ENCODE measurements around the gene CD2. TPM values are rescaled to one million over a fixed set of nuclear protein-coding genes. Genes with fewer than 3 reads are reported as not detected.

CD2 gene
- total RNA-seq, 4 donors from 2014 or later: 9.6 to 36.3 (median 20.9) TPM

DNA sequence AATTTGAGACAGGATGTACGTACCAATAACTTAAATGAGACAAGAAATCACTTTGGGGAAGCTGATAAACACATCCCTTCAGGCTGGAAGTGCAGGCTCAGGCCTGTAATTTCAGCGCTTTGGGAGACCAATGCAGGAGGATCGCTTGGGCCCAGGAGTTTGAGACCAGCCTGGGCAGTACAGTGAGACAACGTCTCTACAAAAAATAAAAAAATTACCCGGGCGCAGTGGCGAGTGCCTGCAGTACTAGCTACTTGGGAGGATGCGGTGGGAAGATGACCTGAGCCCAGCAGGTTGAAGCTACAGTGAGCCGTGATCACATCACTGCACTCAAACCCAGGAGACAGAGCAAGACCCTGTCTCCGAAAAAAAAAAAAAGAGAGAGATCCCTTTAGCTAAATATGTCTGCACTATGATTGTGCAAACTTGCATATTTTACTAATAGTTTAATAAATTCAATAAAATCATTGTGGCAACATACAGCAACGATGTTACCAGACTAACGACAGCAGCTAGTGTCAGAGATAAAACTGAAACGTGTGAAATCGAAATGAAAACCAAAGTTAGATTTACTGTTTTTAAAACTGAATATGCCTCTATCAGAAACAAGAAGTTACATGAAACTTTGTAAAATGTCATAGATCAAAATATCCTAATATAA lies 54.7 kb downstream of the CD2 start:
- Histone ChIP-seq H3K9me3 (peaks cover 0 to 4% (median 0%) of the 10 kb centered on the region in 4 donors), H3K27ac (peak overlapping the region; percentile 62 to 74 (median 68)), H3K36me3 (no peaks in the 10 kb centered on the region), H3K4me1 (no peaks in the 10 kb centered on the region), H3K4me3 (no peak overlapping the region), H3K27me3 (no peaks in the 10 kb centered on the region)
- TF ChIP-seq, protein P1, sequence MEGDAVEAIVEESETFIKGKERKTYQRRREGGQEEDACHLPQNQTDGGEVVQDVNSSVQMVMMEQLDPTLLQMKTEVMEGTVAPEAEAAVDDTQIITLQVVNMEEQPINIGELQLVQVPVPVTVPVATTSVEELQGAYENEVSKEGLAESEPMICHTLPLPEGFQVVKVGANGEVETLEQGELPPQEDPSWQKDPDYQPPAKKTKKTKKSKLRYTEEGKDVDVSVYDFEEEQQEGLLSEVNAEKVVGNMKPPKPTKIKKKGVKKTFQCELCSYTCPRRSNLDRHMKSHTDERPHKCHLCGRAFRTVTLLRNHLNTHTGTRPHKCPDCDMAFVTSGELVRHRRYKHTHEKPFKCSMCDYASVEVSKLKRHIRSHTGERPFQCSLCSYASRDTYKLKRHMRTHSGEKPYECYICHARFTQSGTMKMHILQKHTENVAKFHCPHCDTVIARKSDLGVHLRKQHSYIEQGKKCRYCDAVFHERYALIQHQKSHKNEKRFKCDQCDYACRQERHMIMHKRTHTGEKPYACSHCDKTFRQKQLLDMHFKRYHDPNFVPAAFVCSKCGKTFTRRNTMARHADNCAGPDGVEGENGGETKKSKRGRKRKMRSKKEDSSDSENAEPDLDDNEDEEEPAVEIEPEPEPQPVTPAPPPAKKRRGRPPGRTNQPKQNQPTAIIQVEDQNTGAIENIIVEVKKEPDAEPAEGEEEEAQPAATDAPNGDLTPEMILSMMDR (IDR thresholded peaks at IDR 0.05): no peak
- TF ChIP-seq POLR2A (IDR thresholded peaks at IDR 0.05): no peak
- peak in 1 of 3 donors; percentile 58 for DNase-seq

DNA sequence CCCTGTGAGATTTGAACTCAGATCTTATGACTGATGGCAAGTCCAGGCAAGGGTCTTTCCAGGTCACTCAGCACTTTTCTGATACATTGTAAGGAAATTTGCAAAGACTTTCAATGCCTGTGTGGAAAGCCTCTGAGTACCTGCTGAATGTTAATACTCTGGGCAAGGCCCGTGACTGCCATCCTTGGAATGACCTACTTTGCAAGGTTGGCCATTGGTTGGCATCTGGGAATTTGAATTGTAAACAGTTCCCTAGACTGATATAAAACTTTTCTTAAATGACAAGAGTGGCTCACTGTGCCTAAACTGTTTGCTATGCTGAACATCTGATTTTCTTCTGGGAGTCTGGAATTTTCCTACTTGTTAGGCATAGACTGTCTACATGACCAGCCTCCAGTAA lies 57.1 kb downstream of the CD2 start:
- Histone ChIP-seq H3K9me3 (peaks cover 0 to 4% (median 0%) of the 10 kb centered on the region in 4 donors), H3K4me1 (no peaks in the 10 kb centered on the region), H3K27me3 (no peaks in the 10 kb centered on the region), H3K27ac (peak overlapping the region in 1 of 4 donors; percentile 27), H3K36me3 (no peaks in the 10 kb centered on the region), H3K4me3 (no peak overlapping the region)
- TF ChIP-seq, protein P1 (IDR thresholded peaks at IDR 0.05): no peak
- TF ChIP-seq POLR2A (IDR thresholded peaks at IDR 0.05): no peak
- DNase-seq: no peak

DNA sequence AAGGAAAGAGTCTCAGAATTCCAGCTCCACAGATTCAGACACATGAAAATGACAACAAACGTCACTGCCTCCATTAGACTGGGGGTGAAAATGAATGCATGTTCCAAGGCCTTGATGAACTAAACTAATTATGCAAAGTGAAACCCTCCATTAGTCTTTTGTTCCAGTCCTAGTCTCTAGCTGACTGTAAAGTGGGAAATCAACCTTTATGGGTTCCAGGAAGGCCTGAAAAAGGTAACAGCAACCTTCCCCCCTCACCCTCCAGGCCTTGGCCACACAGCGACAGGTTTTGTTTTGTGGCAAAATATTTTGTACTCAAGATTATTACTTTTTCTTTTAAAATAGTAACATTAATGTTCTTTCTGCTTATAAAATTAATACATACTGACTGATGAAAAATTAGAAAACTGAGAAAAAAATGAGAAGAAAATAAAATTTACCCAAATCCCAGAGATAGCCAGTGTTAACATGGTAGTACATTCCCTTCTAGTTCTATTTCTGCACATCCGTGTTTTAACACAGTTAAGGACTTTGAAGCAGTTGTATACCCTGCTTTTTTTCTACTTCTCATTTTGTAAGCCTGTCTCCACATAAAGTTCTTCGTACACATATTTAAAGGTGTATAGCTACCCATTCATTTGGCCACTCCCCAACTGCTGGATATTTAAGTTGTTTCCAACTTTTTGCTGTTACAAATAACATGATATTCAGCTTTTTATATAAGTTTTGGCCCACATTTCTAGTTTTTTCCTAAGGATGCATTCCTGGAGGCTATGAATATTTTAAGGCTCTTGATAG lies 60.9 kb downstream of the CD2 start:
- Histone ChIP-seq H3K36me3 (no peaks in the 10 kb centered on the region), H3K27ac (no peak overlapping the region), H3K9me3 (peaks cover 0 to 4% (median 0%) of the 10 kb centered on the region in 4 donors), H3K4me3 (no peak overlapping the region), H3K4me1 (no peaks in the 10 kb centered on the region), H3K27me3 (no peaks in the 10 kb centered on the region)
- no peak for TF ChIP-seq POLR2A (IDR thresholded peaks at IDR 0.05)
- TF ChIP-seq, protein P1 (IDR thresholded peaks at IDR 0.05): no peak
- no peak for DNase-seq

DNA sequence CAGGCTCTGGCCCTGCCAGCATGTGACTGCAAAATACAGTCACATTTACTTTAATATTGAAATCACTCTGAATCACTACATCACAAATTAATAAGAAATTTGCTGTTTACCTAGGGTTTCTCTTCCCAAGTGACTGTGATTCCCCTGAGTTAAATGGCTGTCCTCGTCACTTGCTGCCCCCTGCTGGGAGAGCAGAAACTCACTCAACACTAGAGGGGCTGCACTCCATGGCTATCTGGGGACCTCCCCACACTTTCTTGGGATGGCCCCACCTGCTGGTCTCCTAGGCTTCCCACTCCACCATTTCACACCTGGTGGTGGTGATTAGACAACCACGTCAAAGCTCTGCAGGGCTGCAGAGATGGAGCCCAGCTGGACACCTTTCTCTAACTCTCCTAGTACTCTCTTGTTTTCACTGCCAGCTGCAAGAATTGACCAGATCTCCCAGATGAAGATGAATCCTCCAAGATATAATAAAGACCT lies 63.4 kb downstream of the CD2 start:
- Histone ChIP-seq H3K36me3 (no peaks in the 10 kb centered on the region), H3K9me3 (peaks cover 0 to 2% (median 0%) of the 10 kb centered on the region in 4 donors), H3K27ac (no peak overlapping the region), H3K27me3 (no peaks in the 10 kb centered on the region), H3K4me3 (no peak overlapping the region), H3K4me1 (no peaks in the 10 kb centered on the region)
- TF ChIP-seq, protein P1 (IDR thresholded peaks at IDR 0.05): peak; percentile 34 to 69 (median 56)
- TF ChIP-seq POLR2A (IDR thresholded peaks at IDR 0.05): no peak
- DNase-seq: peak; percentile 55 to 77 (median 67)

Other genes with a start within 250 kb of the CD2 start
- gene CD58, start 183.4 kb upstream of the CD2 start, total RNA-seq: 10 to 100 TPM; 23.1 to 63.0 (median 39.0) TPM
- 10 to 100 TPM; 15.7 to 63.2 (median 49.2) TPM for gene IGSF3, start 86.7 kb upstream of the CD2 start, total RNA-seq
- gene PTGFRN, start 155.5 kb downstream of the CD2 start, total RNA-seq: 10 to 100 TPM; 20.6 to 66.6 (median 54.3) TPM
- 10 to 100 TPM in 1 of 4 donors, 1 to 10 TPM in 2, under 1 TPM in 1; 0.85 to 12.4 (median 3.5) TPM for gene CD101, start 247.3 kb downstream of the CD2 start, total RNA-seq